ENCODE measurements around the gene LRRC17.

GRCh38 chr7:102883098-102883860 is 29.5 kb upstream of the LRRC17 start:
- no peak for TF ChIP-seq POLR2A (IDR thresholded peaks at IDR 0.05; ENCODE audit: low read depth)
- TF ChIP-seq CTCF (IDR thresholded peaks at IDR 0.05) = no peak

Data from esophagus muscularis mucosa (tissue), 3 donors.